Activated naive CD4-positive, alpha-beta T cell treated with anti-CD3 and anti-CD28 coated beads, Interleukin-2, amount 50 U/mL, for 24 hours (primary cell): ENCODE data around the gene MYH13.

Experiments used
- H3K27ac Mint-ChIP-seq: one replicate; pipeline ENCODE4 v1.8.0; 2021; ENCODE audit warnings: mild to moderate bottlenecking, mixed read lengths
- H3K27me3 Mint-ChIP-seq: one replicate; pipeline ENCODE4 v1.8.0; 2021; ENCODE audit warnings: mixed read lengths
- H3K36me3 Mint-ChIP-seq: one replicate; pipeline ENCODE4 v1.8.0; 2021; ENCODE audit warnings: mixed read lengths
- H3K4me1 Mint-ChIP-seq: one replicate; pipeline ENCODE4 v1.8.0; 2021; ENCODE audit warnings: mixed read lengths
- H3K4me3 Mint-ChIP-seq: one replicate; pipeline ENCODE4 v1.8.0; 2021; ENCODE audit warnings: mild to moderate bottlenecking, mixed read lengths
- H3K9me3 Mint-ChIP-seq: one replicate; pipeline ENCODE4 v1.8.0; 2021; ENCODE audit warnings: mixed read lengths

The MYH13 gene

DNA sequence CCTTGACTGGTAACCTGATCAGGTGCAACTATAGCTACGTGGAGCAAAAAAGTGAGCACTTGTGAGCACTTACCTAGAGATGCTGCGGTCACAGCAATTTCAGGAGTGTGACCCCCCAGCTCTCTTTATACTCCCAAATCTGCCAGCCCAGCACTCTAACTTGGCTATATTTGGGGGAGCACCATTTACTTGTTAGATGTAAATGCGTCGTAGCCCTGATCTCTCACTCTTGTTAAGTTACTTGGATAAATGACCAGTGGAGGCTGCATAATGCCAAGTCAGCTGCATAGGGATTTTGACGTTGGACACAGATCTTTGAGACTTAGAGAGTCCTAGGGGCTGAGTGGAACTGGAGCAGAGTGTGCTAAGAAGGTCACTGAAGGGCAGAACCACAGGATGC, at the start of gene MYH13:
Gene MYH13 (minus strand): TSS at position 101 of the 400 bp plus-strand sequence. CDS start 8,476 bp downstream, outside the sequence.
- no peaks in the 10 kb centered on the region for H3K4me1 Mint-ChIP-seq
- H3K27me3 Mint-ChIP-seq = peaks cover under 1% of the 10 kb centered on the region
- H3K36me3 Mint-ChIP-seq = no peaks in the 10 kb centered on the region
- H3K9me3 Mint-ChIP-seq = no peaks in the 10 kb centered on the region
- H3K4me3 Mint-ChIP-seq = no peak within 1 kb of the TSS
- no peak within 1 kb of the TSS for H3K27ac Mint-ChIP-seq

DNA sequence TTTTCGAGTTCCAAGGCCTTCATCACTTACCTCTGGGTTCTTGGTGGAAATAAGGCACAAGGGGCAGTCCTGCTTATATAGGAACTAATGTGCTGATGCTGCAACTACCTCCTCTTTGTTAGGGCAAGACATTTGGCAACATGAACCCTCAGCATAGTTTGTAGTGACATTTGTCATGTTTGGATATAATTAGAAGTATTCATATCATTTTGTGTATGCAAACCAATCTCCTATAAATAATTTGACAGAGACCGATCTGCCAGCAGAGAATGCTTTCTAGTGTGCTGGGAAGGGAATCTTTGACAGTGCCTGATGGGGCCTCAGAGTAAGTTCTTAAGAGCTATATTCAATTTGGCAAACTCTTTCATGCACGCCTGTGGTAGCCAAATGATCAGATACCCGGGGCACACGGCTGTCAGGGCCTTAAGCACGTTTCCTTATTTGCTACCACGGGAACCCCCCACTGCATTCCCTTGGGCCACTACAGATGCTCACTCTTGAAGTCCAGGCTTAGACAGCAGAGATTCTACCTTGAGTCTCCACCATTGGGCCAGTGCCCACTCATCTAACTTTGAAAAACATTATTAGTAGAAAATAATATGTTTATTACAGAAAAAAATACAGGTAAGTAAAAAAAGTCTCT, 49.2 kb upstream of the MYH13 start, which contains the start of gene MYH8:
Gene MYH8 (minus strand): TSS at position 51 of the 643 bp plus-strand sequence. CDS start 1,723 bp downstream, outside the sequence.
- H3K4me1 Mint-ChIP-seq = no peaks in the 10 kb centered on the region
- H3K36me3 Mint-ChIP-seq = no peaks in the 10 kb centered on the region
- peaks cover 7% of the 10 kb centered on the region for H3K9me3 Mint-ChIP-seq
- no peak within 1 kb of the TSS for H3K27ac Mint-ChIP-seq
- H3K4me3 Mint-ChIP-seq = no peak within 1 kb of the TSS
- H3K27me3 Mint-ChIP-seq = peaks cover 3% of the 10 kb centered on the region

DNA sequence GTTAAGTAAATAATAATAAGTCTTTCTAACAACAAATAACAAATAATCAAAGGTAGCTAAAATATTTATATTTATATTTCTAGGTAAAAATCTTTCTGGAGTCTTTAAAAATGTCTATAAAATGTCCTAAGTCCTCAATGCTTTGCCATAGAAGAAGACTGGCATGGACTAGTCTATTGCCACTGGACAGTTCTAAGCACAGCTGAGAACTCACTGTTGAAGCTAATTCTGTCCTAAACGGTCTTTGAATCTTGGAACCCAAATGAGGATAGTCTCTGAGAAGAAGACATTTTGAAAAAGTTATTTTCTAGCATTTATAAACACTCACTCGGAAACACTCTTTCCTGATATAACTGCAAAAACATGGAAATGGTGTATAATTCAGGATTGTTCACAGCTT, 48.4 kb upstream of the MYH13 start:
- H3K36me3 Mint-ChIP-seq = no peaks in the 10 kb centered on the region

DNA sequence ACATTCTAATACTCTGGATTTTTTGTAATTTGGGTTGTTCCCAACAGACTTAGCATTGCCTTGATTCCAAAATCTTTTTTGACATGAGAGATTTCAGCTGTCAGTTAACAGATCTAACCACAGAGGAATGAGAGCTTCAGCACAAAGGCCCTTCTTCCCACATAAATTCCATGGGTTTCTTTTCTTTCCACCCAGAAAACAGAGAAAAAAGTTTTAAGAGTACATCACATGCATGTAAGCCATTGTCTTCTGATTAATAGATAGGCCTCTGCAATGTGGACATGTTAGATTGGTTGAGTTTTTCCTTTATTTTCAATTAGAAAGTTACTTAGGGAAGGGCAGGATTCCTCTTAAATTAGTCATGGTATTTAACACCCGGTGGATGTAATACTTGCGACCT, 48.0 kb upstream of the MYH13 start:
- H3K27ac Mint-ChIP-seq = no peak overlapping the region
- H3K4me3 Mint-ChIP-seq = no peak overlapping the region
- H3K36me3 Mint-ChIP-seq = no peaks in the 10 kb centered on the region
- H3K9me3 Mint-ChIP-seq = peaks cover 12% of the 10 kb centered on the region
- peaks cover 7% of the 10 kb centered on the region for H3K27me3 Mint-ChIP-seq
- no peaks in the 10 kb centered on the region for H3K4me1 Mint-ChIP-seq

More for the DNA sequence above, 48.4 kb upstream of the MYH13 start:
- Mint-ChIP-seq H3K4me1 (no peaks in the 10 kb centered on the region), H3K27ac (no peak overlapping the region), H3K4me3 (no peak overlapping the region), H3K9me3 (peaks cover 8% of the 10 kb centered on the region), H3K27me3 (peaks cover 3% of the 10 kb centered on the region)

DNA sequence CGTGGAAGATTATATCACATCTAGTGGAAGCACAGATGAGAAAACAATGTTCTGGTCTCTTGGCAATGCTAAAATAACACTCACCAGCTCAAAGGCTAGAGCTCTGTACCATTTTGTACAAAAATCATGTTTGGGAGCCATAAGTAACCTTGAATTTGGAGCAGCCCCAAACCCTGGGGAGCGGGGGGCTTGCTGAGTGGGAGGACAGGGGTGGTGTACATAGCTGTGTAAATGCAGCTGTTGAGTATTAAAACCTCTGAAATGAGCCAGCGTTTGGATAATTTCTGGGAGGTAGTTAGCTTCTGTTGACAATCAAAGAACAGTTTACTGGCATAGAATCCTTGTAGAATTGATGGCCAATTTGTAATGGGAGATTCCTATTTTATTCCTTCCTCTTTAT, 44.6 kb upstream of the MYH13 start:
- no peaks in the 10 kb centered on the region for H3K4me1 Mint-ChIP-seq
- peaks cover 6% of the 10 kb centered on the region for H3K9me3 Mint-ChIP-seq
- no peak overlapping the region for H3K27ac Mint-ChIP-seq
- H3K4me3 Mint-ChIP-seq = no peak overlapping the region
- H3K36me3 Mint-ChIP-seq = no peaks in the 10 kb centered on the region
- H3K27me3 Mint-ChIP-seq = peaks cover 5% of the 10 kb centered on the region

DNA sequence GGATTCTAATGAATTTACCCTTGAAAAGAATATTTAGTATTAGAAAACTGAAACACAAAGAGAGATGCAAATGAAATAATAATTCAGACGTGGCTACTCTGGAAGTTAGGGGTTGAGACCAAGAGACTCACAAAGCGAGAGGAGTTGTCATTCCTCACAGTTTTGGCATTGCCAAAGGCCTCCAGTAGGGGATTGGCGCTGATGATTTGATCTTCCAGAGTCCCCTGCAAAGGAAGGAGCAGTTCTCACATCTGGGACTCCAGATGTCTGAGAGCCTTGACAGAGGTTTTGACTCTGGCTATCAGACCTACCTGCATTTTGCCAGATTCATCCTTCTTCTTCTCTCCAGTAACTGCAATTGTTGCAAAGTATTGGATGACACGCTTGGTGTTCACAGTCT, 42.4 kb upstream of the MYH13 start:
- no peaks in the 10 kb centered on the region for H3K36me3 Mint-ChIP-seq
- H3K9me3 Mint-ChIP-seq = peaks cover 6% of the 10 kb centered on the region
- peaks cover 3% of the 10 kb centered on the region for H3K27me3 Mint-ChIP-seq
- H3K27ac Mint-ChIP-seq = no peak overlapping the region
- H3K4me3 Mint-ChIP-seq = no peak overlapping the region
- H3K4me1 Mint-ChIP-seq = no peaks in the 10 kb centered on the region

DNA sequence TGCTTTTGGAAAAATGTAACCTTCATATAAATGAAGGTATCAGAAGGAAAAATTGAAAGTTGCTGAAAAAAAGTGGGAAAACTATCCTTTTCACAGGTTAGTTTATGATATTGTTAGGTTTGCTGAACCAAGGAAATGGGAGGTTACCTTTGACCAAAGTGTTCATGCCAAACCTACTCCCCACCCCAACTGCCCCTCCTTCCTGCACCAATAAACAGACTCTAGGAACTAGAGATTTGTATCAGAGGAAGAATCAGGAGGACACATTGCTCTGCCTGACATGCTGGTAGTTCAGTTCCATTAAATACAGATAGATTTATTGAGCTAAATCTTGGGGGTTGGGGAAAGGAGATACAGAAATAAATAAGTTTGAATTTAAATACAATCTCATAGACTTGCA, 30.8 kb upstream of the MYH13 start:
- Mint-ChIP-seq H3K4me1 (no peaks in the 10 kb centered on the region), H3K36me3 (no peaks in the 10 kb centered on the region), H3K4me3 (no peak overlapping the region), H3K27me3 (peaks cover 2% of the 10 kb centered on the region), H3K9me3 (no peaks in the 10 kb centered on the region), H3K27ac (no peak overlapping the region)

DNA sequence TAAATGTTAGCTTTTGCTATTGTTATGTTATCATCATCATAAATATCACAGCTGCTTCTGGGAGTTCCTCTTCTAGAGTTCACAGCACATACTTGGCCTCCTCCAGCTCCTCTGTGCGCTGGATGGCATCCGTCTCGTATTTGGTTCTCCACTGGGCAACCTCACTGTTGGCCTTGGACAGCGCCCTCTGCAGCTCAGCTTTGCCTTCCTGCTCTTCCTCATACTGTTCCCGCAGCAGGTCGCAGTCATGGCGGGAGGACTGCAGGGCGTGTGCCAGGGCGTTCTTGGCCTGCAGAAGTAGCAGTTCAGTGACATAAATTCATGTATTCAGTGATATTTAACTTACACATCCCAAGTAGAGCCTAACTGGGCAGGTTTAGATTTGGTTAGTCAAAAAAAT, 25.5 kb upstream of the MYH13 start:
- peaks cover 7% of the 10 kb centered on the region for H3K27me3 Mint-ChIP-seq
- H3K27ac Mint-ChIP-seq = no peak overlapping the region
- no peaks in the 10 kb centered on the region for H3K36me3 Mint-ChIP-seq
- H3K9me3 Mint-ChIP-seq = no peaks in the 10 kb centered on the region
- no peak overlapping the region for H3K4me3 Mint-ChIP-seq
- H3K4me1 Mint-ChIP-seq = no peaks in the 10 kb centered on the region

DNA sequence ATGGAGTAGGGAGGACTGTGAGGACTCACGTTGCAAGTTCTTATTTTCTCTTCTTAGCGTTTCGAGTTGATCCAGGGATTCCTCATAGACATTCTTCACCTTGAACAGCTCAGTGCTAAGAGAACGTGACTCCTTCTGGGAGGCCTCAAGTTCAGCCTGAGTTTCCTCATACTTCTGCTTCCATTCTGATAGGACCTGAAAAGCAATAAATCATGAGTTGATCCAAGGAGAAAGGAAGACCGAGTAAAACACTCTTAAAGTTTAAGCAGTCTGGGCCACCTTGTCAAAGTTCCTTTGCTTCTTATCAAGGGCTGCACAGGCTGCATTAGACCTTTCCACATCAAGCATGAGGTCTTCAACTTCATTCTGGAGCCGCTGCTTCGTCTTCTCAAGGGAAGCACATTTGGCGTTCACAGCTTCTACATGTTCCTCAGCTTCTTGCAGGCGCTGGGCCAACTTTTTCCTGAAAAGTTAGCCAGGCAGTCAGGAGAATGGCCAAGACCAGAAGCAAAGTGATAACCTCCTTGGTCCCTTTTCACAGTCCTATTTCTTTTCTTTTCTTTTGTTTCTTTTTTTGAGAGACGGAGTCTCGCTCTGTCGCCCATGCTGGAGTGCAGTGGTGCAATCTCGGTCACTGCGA, 23.8 kb upstream of the MYH13 start:
- H3K27ac Mint-ChIP-seq = no peak overlapping the region
- H3K9me3 Mint-ChIP-seq = no peaks in the 10 kb centered on the region
- H3K27me3 Mint-ChIP-seq = peaks cover 6% of the 10 kb centered on the region
- H3K4me1 Mint-ChIP-seq = no peaks in the 10 kb centered on the region
- H3K36me3 Mint-ChIP-seq = no peaks in the 10 kb centered on the region
- no peak overlapping the region for H3K4me3 Mint-ChIP-seq

DNA sequence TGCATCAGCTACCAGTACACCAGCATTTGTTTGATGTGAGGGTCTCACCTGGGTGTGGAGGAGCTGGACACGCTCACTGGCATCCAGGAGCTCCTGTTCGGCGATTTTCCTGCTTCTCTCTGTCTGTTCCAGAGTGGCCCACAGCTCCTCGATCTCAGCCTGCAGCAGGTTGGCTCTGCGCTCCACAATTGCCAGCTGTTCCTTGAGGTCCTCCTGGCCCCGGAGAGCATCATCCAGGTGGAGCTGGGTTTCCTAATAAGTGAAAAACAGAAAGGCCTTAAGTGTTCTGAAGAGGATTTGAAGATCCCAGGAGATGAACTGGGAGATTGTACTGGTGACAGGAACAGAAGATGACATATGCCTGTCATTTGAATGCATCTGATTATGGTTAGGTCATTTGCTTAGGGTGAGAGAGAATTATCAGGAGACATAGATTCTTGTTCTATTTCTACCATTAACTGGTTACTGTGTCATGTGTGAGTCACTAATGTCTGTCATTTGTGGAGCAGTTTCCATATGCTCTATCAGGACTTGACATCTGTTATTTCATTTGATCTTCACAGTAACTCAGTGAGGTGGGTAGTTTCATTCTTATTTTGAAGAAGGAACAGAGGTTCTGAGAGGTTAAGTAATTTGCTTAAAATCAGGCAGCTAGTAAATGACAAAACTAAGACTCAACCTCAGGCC, 21.5 kb upstream of the MYH13 start:
- Mint-ChIP-seq H3K4me3 (no peak overlapping the region), H3K9me3 (peaks cover 4% of the 10 kb centered on the region), H3K36me3 (no peaks in the 10 kb centered on the region), H3K27ac (no peak overlapping the region), H3K4me1 (no peaks in the 10 kb centered on the region), H3K27me3 (peaks cover 11% of the 10 kb centered on the region)

DNA sequence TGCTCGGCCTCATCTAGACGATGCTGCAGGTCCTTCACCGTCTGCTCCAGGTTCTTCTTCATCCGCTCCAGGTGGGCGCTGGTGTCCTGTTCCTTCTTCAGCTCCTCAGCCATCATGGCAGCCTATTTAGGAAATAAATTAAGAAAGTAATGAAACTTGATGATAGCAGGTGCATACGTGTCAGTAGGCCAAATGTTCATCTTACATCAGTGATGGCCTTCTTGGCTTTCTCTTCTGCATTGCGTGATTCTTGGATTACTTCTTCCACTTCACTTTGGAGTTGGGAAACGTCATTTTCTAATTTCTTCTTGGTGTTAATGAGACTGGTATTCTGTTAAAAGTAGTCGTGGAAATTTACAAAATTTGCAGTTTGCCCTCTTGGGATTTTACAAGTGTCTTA, 20.1 kb upstream of the MYH13 start:
- Mint-ChIP-seq H3K27me3 (peaks cover 11% of the 10 kb centered on the region), H3K4me1 (no peaks in the 10 kb centered on the region)

DNA sequence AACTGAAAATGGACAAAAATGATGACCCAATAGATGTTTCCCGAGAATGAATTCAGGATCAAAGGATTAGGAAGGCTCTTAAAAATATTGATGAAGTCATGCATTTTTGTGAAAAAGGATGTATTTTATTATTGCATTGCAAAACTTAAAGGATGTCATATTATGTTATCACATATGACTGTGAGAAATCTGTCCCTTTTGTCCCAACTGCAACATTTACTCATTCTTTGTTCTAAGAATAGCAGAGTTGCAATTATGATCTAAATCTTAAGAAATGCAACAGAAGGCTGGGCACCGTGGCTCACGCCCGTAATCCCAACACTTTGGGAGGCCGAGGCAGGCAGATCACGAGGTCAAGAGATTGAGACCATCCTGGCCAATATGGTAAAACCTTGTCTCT, 13.1 kb upstream of the MYH13 start:
- H3K36me3 Mint-ChIP-seq = no peaks in the 10 kb centered on the region
- no peak overlapping the region for H3K4me3 Mint-ChIP-seq
- peaks cover 5% of the 10 kb centered on the region for H3K27me3 Mint-ChIP-seq
- H3K9me3 Mint-ChIP-seq = peaks cover 4% of the 10 kb centered on the region
- H3K27ac Mint-ChIP-seq = no peak overlapping the region
- H3K4me1 Mint-ChIP-seq = no peaks in the 10 kb centered on the region

More for the DNA sequence above, 20.1 kb upstream of the MYH13 start:
- no peaks in the 10 kb centered on the region for H3K36me3 Mint-ChIP-seq
- H3K27ac Mint-ChIP-seq = no peak overlapping the region
- H3K9me3 Mint-ChIP-seq = peaks cover 4% of the 10 kb centered on the region
- H3K4me3 Mint-ChIP-seq = no peak overlapping the region

DNA sequence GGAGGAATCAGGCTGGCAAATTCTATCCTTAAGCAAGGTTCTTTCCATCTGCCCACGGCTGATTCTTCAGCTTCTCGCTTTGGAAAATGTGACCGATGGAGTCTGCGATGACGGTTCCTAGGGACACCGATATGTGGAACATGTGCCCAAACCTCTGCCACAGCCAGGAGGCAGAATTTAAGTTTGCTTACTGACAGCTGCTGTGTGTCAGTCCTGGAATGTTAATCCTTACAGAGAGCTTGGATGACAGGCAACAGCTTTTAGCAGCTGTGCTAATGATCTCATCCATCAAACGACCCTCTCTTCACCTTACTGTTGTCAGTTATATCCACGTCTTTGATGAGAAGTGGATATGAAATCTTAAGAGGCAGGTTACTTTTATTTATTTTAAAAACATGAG, 11.4 kb upstream of the MYH13 start:
- H3K27me3 Mint-ChIP-seq = no peaks in the 10 kb centered on the region
- H3K4me3 Mint-ChIP-seq = no peak overlapping the region
- H3K4me1 Mint-ChIP-seq = no peaks in the 10 kb centered on the region
- no peaks in the 10 kb centered on the region for H3K36me3 Mint-ChIP-seq
- no peaks in the 10 kb centered on the region for H3K9me3 Mint-ChIP-seq
- no peak overlapping the region for H3K27ac Mint-ChIP-seq

DNA sequence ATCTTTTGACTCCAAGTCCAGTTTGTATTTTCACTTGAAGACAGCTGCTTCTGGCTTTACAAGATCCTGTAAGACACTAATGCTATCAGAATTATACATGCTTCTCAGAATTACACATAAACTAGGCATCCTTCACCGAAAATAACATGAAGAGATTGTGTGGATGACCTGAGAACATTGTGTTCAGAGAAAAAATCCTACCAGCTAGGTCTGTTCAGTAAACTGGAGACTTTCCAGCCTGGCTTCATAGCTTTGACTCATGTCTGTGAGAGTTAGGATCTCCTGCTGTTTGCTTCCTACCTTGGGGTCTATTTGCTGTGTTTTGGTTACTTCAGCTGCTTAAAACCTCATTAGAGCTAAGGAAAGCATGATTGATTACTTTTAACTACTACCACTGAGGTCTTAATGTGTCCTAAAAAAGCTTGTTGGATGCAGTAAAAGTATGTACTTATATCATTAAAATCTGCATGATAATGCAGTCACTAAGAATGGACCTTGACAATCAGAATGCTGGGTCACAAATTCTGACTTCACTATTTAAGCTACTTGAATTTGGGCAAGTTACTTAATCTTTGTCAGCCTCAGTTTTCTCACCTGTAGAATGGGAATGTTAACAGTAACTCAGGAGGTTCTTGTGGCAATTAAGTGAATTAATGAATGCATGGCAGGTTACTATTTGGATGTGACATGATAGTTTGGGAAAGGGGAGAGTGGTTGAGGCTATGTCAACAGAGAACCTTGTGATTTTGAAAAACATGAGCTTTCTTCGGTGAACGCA, 8.0 kb upstream of the MYH13 start:
- no peaks in the 10 kb centered on the region for H3K27me3 Mint-ChIP-seq
- H3K9me3 Mint-ChIP-seq = no peaks in the 10 kb centered on the region
- H3K36me3 Mint-ChIP-seq = no peaks in the 10 kb centered on the region
- H3K4me3 Mint-ChIP-seq = no peak overlapping the region
- H3K27ac Mint-ChIP-seq = no peak overlapping the region
- no peaks in the 10 kb centered on the region for H3K4me1 Mint-ChIP-seq

DNA sequence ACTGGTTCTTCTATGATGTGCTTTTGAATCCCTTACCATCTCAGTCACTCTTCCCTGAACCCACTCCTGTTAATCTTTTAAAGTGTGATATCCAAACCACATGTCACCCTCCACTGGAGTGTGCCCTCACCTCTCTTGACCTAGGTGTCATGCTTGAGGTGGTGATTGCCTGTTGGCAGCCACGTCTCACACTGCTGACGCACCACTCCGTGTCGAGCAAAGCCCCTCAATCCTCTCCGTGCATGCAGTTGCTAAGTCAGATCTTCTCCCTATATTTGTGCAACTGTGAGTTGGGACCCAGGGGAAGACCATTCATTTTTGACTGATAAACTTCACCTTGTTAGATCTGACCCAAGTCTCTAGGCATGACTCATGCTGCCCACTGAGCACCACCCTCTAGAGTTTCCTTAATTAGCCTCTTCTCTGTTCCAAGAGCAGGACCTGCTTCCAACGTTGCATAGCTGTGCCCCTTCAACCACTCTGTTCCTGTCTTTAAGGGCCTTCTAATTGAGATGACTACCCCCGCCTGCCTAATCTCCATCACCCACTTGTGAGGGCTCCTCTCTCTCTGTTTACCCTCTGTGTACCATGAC, 2.7 kb downstream of the MYH13 start:
- Mint-ChIP-seq H3K27ac (no peak overlapping the region), H3K9me3 (no peaks in the 10 kb centered on the region), H3K4me1 (no peaks in the 10 kb centered on the region), H3K27me3 (peaks cover 3% of the 10 kb centered on the region), H3K36me3 (no peaks in the 10 kb centered on the region), H3K4me3 (no peak overlapping the region)
